Esophagus muscularis mucosa (tissue), 4 donors: Measurements from ENCODE around the gene RIPK3. TPM values are rescaled to one million over a fixed set of nuclear protein-coding genes. Genes with fewer than 3 reads are reported as not detected.
A peak's percentile ranks its signal among the peaks of the same experiment; 100 is the strongest.
"Not testable (repeated sequence)": the region's sequence is repeated elsewhere in the genome, so short reads cannot be mapped to it uniquely, and the experiment has no call there.

Source experiments
- DNase-seq: peaks from one replicate; pipeline ENCODE4 v3.0.0-alpha.2; 2017; ENCODE audit errors: extremely low spot score
- H3K27ac ChIP-seq, 4 donors: fragments of 200-600 bp; sonication (generic); replicated peaks in 1 of 4; 1 replicate in 3 of 4; 2 replicates in 1 of 4; pipeline ENCODE4 v1.5.1; 2016 to 2019; ENCODE audit warnings: mild to moderate bottlenecking in 1 of 4
- H3K27me3 ChIP-seq, 4 donors: fragments of 200-600 bp; sonication (generic); one replicate each; pipeline versions ENCODE4 v1.5.1 to v1.6.0; 2016 to 2019
- H3K36me3 ChIP-seq, 4 donors: fragments of 200-600 bp; sonication (generic); one replicate each; pipeline ENCODE4 v1.5.1; 2016 to 2019
- H3K4me1 ChIP-seq, 4 donors: fragments of 200-600 bp; sonication (generic); one replicate each; pipeline ENCODE4 v1.5.1; 2016 to 2019
- H3K4me3 ChIP-seq, 4 donors: fragments of 200-600 bp; sonication (generic); 1 replicate in 2 of 4; 2 replicates in 2 of 4; pipeline ENCODE4 v1.5.1; 2016 to 2019; ENCODE audit warnings: mild to moderate bottlenecking in 4 of 4, moderate library complexity in 1 of 4
- H3K9me3 ChIP-seq, 4 donors: fragments of 200-600 bp; sonication (generic); 1 replicate in 3 of 4; 2 replicates in 1 of 4; pipeline ENCODE4 v1.5.1; 2016 to 2019
- CTCF ChIP-seq, 3 experiments: fragments of 200-600 bp in 2 of 3; fragments of 450-650 bp in 1 of 3; sonication (generic) in 2 of 3; IDR thresholded peaks; one replicate each; pipeline ENCODE4 v1.5.1; 2017 to 2019; ENCODE audit warnings: antibody characterized with exemption in 3 of 3, mild to moderate bottlenecking in 2 of 3, moderate library complexity in 1 of 3
- EP300 ChIP-seq: sonication (generic); formaldehyde crosslinking; IDR thresholded peaks from one replicate; pipeline ENCODE4 v1.6.1; 2017; ENCODE audit warnings: antibody characterized with exemption
- POLR2A ChIP-seq: fragments of 450-650 bp; IDR thresholded peaks from one replicate; pipeline ENCODE4 v1.6.1; 2017; ENCODE audit warnings: antibody characterized with exemption, moderate library complexity, mild to moderate bottlenecking, low read depth
- POLR2AphosphoS5 ChIP-seq, 2 donors: sonication (generic); formaldehyde crosslinking; IDR thresholded peaks; one replicate each; pipeline ENCODE4 v1.6.1; 2017; ENCODE audit warnings: antibody characterized with exemption in 2 of 2
- WGBS: methylation state at CpG from one replicate; pipeline ENCODE4 v1.1.5; 2018; 5-methylcytosine and 5-hydroxymethylcytosine counted together
- intact Hi-C: fragments of 100-400 bp; cut with DNase I; formaldehyde crosslinking; loops from one replicate; pipeline ENCODE4 v1.15.1; 2023
- total RNA-seq, 4 donors: library from RNA; depleted of rRNA; stranded (reverse); fragments of >200 nt; gene quantifications; one replicate each; pipeline versions ENCODE4 v1.1.0 to v1.2.1, GENCODE V29; 2016

Gene RIPK3
- 1 to 10 TPM; 3.8 to 6.4 (median 6.1) TPM for total RNA-seq

DNA sequence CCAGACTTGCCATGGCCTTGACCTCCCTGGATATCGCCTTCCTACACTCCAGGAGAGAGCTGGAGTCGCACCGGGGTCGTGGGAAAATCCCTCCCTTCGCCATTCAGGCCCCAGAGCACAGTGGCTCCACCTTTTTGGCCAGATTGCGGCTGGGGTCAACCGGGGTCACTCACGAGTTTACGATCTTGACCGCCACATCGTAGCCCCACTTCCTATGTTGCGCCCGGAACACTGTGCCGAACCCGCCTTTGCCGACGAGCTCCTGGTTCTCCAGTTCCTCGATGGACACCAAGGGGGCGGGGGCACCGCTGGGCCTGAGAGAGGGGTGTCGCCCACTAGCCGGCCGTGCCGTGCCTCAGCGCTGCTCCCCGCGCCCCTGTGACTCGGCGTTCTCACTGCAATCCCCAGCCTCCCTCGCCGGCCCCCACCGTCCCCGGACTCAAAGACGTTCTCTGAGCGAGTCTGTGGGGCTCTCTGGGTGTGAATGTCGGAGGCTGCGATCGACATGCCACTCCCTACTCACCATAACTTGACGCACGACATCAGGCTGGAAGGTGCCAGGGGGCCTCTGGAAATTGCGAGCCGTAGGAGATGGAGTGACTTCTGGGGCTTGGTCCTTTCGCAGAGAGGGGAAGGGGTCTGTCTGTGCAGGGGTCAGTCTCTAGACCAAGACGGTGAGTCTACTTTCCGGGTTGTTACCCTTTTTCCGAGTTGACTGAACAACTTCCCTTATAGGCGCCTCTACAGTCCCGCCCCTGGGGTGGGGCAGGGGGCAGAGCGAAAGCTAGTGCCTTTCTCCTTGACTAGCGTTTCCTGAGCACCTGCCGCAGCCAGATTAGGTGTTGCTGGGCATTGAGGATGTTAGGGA is at the start of gene RIPK3:
Gene RIPK3, minus strand, starts transcription at position 708 of the 868 bp plus-strand sequence. Its CDS starts 165 bp downstream, at position 543.
- H3K4me3 ChIP-seq, result peak within 1 kb of the TSS; percentile 41 to 58 (median 51)
- peaks cover 0 to 41% (median 15%) of the 10 kb centered on the region in 4 donors for H3K27me3 ChIP-seq
- peaks cover 20 to 30% (median 26%) of the 10 kb centered on the region in 4 donors for H3K4me1 ChIP-seq
- WGBS, result 31% methylated on average over 44 of the region's 51 CpGs
- peak within 1 kb of the TSS; percentile 6 to 63 (median 51) for H3K27ac ChIP-seq
- no peaks in the 10 kb centered on the region for H3K36me3 ChIP-seq
- DNase-seq, result no peak
- intact Hi-C loops, result no loop called here
- no peaks in the 10 kb centered on the region for H3K9me3 ChIP-seq
- TF ChIP-seq POLR2AphosphoS5 (IDR thresholded peaks at IDR 0.05) (no peak), POLR2A (no peak), CTCF (IDR thresholded peaks at IDR 0.05) (no peak), EP300 (no peak)

GRCh38 chr14:24389226-24389848 is 49.5 kb upstream of the RIPK3 start:
- Histone ChIP-seq H3K36me3 (no peaks in the 10 kb centered on the region), H3K9me3 (no peaks in the 10 kb centered on the region), H3K4me3 (no peak overlapping the region), H3K4me1 (peaks cover 0 to 4% (median 0%) of the 10 kb centered on the region in 4 donors), H3K27me3 (peaks cover 0 to 4% (median 0%) of the 10 kb centered on the region in 4 donors), H3K27ac (no peak overlapping the region)
- DNase-seq, result no peak
- TF ChIP-seq CTCF (IDR thresholded peaks at IDR 0.05), result no peak
- TF ChIP-seq POLR2AphosphoS5 (IDR thresholded peaks at IDR 0.05), result no peak
- no peak for TF ChIP-seq POLR2A
- no peak for TF ChIP-seq EP300
- intact Hi-C loops, result no loop called here
- 64% methylated on average over 11 of the region's 11 CpGs for WGBS

DNA sequence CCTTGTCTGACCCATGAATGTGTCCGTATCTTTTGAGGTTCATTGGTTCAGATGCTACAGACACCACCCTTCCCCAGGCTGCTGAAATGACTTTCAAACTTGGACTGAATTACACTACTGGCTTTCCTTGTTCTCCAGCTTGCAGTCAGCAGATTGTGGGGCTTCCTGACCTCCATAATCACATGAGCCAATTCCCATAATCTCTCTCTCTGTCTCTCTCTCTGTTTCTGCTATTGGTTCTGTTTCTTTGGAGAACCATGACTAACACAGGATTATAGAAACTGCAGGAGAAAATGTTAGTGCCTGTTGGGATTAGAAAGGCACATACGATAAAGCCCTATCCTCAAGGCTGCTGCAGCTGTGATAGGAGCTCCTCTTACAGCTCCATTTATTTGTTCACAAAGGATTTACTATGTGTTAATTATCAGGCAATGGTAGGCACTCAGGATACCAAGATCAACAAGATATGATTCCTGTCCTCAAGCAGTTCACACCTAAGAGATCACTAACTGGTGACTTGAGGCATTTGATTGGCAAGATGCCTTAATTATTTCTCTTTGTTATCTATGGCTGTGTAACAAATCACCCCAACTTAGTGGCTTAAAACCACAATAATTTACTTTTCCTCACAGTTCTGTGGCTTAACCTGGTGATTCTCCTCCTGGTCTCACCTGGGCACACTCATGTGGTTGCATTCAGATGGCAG is 48.8 kb upstream of the RIPK3 start:
- 79% methylated on average over 2 of the region's 2 CpGs for WGBS
- H3K27me3 ChIP-seq, result peaks cover 0 to 4% (median 0%) of the 10 kb centered on the region in 4 donors
- intact Hi-C loops, result no loop called here
- H3K27ac ChIP-seq, result no peak overlapping the region
- DNase-seq, result no peak
- no peaks in the 10 kb centered on the region for H3K36me3 ChIP-seq
- no peak for TF ChIP-seq EP300
- TF ChIP-seq CTCF (IDR thresholded peaks at IDR 0.05), result no peak
- no peak for TF ChIP-seq POLR2A
- H3K4me1 ChIP-seq, result peaks cover 0 to 4% (median 0%) of the 10 kb centered on the region in 4 donors
- H3K4me3 ChIP-seq, result no peak overlapping the region
- H3K9me3 ChIP-seq, result no peaks in the 10 kb centered on the region

DNA sequence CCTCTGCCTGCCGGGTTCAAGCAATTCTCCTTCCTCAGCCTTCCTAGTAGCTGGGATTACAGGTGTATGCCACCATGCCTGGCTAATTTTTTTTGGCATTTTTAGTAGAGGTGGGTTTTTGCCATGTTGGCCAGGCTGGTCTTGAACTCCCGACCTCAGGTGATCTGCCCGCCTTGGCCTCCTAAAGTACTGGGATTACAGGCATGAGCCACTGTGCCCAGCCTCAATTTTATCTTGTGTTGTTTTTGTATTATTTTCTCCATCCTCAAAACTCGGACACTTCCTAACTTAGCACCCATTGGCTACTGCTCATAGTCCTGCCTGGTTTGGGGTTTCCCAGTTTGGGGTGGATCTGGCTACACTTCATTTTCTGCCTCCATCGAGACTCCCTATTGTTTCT is 47.8 kb upstream of the RIPK3 start:
- H3K27ac ChIP-seq, H3K4me3 ChIP-seq, intact Hi-C loops, H3K4me1 ChIP-seq, H3K36me3 ChIP-seq, H3K27me3 ChIP-seq, H3K9me3 ChIP-seq, DNase-seq: not testable (repeated sequence)
- WGBS, result 94% methylated on average over 5 of the region's 5 CpGs

DNA sequence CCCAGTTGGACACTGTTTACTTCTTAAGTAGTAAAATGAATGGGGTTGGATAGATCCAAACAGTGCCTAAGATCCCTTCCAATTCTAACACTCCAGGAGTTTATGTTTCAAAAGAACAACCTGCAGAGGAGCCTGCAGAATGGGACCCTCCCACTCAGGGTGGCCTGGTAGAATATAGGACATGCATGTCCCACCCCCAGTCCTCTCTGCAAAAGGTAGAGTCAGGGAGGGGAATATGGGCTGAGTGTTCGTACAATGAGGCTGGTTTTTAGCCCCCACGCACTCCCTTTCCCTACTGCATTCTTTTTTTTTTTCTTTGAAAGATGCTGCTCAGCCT is 47.2 kb upstream of the RIPK3 start:
- Histone ChIP-seq H3K4me1 (peaks cover 0 to 4% (median 0%) of the 10 kb centered on the region in 4 donors), H3K4me3 (no peak overlapping the region), H3K27me3 (peaks cover 0 to 4% (median 0%) of the 10 kb centered on the region in 4 donors), H3K36me3 (no peaks in the 10 kb centered on the region), H3K9me3 (no peaks in the 10 kb centered on the region), H3K27ac (no peak overlapping the region)
- intact Hi-C loops, result no loop called here
- DNase-seq, result no peak
- WGBS, result 78% methylated on average over 2 of the region's 2 CpGs
- TF ChIP-seq EP300 (no peak), CTCF (IDR thresholded peaks at IDR 0.05) (no peak), POLR2A (no peak), POLR2AphosphoS5 (IDR thresholded peaks at IDR 0.05) (no peak)
